Measurements from ENCODE around the gene CPAMD8. TPM values are rescaled to one million over a fixed set of nuclear protein-coding genes. Genes with fewer than 3 reads are reported as not detected.
"Not testable (repeated sequence)": the region's sequence is repeated elsewhere in the genome, so short reads cannot be mapped to it uniquely, and the experiment has no call there.

CPAMD8 gene
- total and polyA plus RNA-seq, 11 donors = 5.2 to 49.5 (median 16.9) TPM

- intact Hi-C loops (cut with DNase I) = no loop called here
- TF ChIP-seq CTCF (IDR thresholded peaks at IDR 0.05) (no peak), POLR2A (IDR thresholded peaks at IDR 0.05) (no peak)
- Histone ChIP-seq H3K9me3 (no peaks in the 10 kb centered on the region), H3K27ac (no peak overlapping the region), H3K27me3 (no peaks in the 10 kb centered on the region), H3K4me3 (no peak overlapping the region), H3K4me1 (peaks cover 0 to 19% (median 5%) of the 10 kb centered on the region in 12 donors), H3K36me3 (peaks cover 0 to 3% (median 0%) of the 10 kb centered on the region in 9 donors)
- WGBS, 4 donors = 54 to 66% (median 57%) methylated on average over 12 to 14 of the region's 14 CpGs
- ATAC-seq (peak; percentile 83 to 96 (median 92)), DNase-seq (peak in 4 of 5 donors; percentile 44 to 81 (median 60))
Observed at GRCh38 chr19:16944626-16945363, 81.8 kb downstream of the CPAMD8 start.

GRCh38 chr19:16943942-16944625 is 82.5 kb downstream of the CPAMD8 start:
- H3K27ac ChIP-seq = no peak overlapping the region
- no peak for DNase-seq

GRCh38 chr19:16943090-16943489 is 83.5 kb downstream of the CPAMD8 start:
- H3K27me3 ChIP-seq; DNase-seq; H3K4me3 ChIP-seq; H3K36me3 ChIP-seq; H3K27ac ChIP-seq; ATAC-seq; intact Hi-C loops (cut with DNase I); H3K9me3 ChIP-seq: not testable (repeated sequence)
- WGBS, 4 donors = 96 to 98% (median 97%) methylated on average over 7 of the region's 7 CpGs
- H3K4me1 ChIP-seq = peaks cover 0 to 19% (median 5%) of the 10 kb centered on the region in 12 donors

More at GRCh38 chr19:16943942-16944625, 82.5 kb downstream of the CPAMD8 start:
- intact Hi-C loops (cut with DNase I) = no loop called here
- 80 to 82% (median 81%) methylated on average over 13 of the region's 13 CpGs for WGBS, 4 donors
- peaks cover 0 to 3% (median 0%) of the 10 kb centered on the region in 9 donors for H3K36me3 ChIP-seq
- no peak overlapping the region for H3K4me3 ChIP-seq
- peaks cover 0 to 19% (median 5%) of the 10 kb centered on the region in 12 donors for H3K4me1 ChIP-seq
- ATAC-seq = no peak
- no peaks in the 10 kb centered on the region for H3K27me3 ChIP-seq
- no peaks in the 10 kb centered on the region for H3K9me3 ChIP-seq
- TF ChIP-seq POLR2A (IDR thresholded peaks at IDR 0.05) = no peak
- no peak for TF ChIP-seq CTCF (IDR thresholded peaks at IDR 0.05)

- Histone ChIP-seq H3K27me3 (no peaks in the 10 kb centered on the region), H3K27ac (no peak overlapping the region), H3K4me3 (no peak overlapping the region), H3K4me1 (peaks cover 0 to 19% (median 5%) of the 10 kb centered on the region in 12 donors), H3K36me3 (peaks cover 0 to 3% (median 0%) of the 10 kb centered on the region in 9 donors), H3K9me3 (no peaks in the 10 kb centered on the region)
- TF ChIP-seq POLR2A (IDR thresholded peaks at IDR 0.05) (no peak), CTCF (IDR thresholded peaks at IDR 0.05) (no peak)
- intact Hi-C loops (cut with DNase I) = no loop called here
- WGBS, 4 donors = 57 to 61% (median 59%) methylated on average over 6 of the region's 6 CpGs
- no peak for ATAC-seq
- no peak for DNase-seq
Observed at GRCh38 chr19:16942583-16942982, 84.0 kb downstream of the CPAMD8 start.

All from heart left ventricle (tissue), 16 donors.